ENCODE data around the gene AMIGO1.

The AMIGO1 gene

DNA sequence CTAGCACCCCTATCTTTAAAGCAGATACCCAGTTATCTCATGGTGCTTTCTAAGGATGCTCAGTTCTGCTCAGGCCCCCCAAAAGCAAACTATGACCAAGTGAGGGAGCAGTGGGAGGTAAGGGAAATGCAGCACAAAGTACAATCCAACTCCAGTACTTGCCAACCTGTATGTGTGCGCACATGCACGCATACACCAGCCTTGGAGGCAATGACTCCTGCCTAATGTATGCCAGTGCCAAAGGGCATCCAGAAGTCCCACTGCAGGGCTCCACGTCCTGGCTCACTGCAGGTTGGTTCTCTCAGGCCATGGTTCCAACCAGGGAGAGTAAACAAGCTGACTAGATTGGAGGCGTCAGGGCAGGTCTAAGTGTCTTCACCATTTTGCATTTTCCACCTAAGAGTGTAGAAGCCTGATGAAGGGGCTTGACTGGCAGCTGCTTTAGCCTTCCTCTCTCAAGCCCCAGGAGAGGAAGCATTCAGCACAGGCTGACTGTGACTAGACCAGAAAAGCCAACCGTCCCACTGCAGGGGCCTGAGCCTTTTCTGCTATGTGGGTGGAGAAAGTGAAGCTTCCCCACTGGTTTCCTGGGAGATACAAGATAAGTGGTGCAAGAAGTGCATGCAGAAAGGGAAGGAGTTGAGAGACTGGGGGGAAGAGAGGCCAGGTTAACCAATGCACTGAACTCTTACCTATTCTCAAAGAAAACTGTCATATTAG lies 7.7 kb downstream of the AMIGO1 start:
- no peak for DNase-seq

DNA sequence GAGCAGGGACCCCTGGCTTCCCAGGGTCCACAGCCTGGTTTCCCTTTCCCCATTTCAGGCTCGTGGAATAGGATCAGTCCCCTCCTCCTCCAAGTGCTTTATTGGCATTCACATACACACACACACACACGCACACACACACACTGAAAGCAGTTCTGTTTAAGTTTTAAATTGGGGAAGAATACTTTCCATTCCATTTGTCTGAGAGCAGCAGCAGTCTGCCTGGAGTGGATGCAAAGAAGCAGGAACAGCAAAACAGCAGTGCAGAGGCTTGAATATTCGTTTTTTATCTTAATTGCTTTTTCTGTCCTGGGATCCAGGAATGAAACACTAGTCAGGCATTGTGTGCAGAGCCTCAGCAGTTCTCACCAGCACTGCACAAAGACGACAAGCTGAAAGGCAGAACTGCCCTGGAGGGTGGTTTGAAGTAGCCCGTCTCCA lies 8.6 kb downstream of the AMIGO1 start:
- peak; percentile 78 for DNase-seq

GRCh38 chr1:109499661-109500536 lies 9.6 kb downstream of the AMIGO1 start:
- DNase-seq: peak; percentile 50

- no peak for DNase-seq
These were observed 10.4 kb downstream of the AMIGO1 start for GRCh38 chr1:109499081-109499480.

DNA sequence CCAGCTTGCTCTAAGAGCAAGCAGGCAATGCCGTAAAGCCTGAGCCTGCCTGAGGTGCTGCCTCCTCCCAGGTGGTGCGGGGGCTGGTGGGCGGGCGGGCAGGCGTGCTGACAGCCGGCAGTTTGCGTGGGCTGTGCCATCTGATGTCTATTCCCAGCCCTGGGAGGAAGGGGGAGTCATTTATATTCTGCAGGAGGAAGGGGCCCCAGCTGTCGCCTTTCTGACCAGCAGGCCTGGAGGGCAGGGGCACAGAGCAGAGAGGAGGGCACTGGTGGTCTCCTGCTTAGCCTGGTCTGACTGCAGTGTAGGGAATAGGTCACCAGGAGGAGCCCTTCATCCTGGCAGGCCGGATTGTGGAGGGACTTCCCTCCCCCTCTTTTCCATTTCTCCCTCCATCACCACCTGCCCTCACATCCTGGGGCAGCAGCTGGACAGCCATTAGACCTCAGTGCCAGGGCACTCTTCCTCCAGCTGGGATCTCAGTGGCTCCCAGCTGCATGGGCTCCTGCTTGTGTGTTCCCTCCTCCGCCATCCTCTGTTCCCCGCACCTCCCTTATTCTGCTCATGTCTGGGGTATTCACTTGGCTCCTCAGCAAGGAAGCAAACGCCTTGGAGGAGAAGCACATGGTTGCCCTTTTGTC lies 11.2 kb downstream of the AMIGO1 start:
- DNase-seq: peak; percentile 31

- DNase-seq: no peak
These were observed 11.9 kb downstream of the AMIGO1 start for GRCh38 chr1:109497449-109498160.

DNA sequence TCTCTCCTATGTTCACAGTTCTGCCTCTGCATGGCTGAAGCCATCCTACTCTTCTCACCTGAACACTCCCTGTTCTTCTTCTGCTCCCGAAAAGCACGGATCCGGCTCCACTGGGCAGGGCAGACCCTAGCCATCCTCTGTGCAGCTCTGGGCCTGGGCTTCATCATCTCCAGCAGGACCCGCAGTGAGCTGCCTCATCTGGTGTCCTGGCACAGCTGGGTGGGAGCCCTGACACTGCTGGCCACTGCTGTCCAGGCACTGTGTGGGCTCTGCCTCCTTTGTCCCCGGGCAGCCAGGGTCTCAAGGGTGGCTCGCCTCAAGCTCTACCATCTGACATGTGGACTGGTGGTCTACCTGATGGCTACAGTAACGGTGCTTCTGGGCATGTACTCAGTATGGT lies 13.8 kb downstream of the AMIGO1 start:
- no peak for DNase-seq

DNA sequence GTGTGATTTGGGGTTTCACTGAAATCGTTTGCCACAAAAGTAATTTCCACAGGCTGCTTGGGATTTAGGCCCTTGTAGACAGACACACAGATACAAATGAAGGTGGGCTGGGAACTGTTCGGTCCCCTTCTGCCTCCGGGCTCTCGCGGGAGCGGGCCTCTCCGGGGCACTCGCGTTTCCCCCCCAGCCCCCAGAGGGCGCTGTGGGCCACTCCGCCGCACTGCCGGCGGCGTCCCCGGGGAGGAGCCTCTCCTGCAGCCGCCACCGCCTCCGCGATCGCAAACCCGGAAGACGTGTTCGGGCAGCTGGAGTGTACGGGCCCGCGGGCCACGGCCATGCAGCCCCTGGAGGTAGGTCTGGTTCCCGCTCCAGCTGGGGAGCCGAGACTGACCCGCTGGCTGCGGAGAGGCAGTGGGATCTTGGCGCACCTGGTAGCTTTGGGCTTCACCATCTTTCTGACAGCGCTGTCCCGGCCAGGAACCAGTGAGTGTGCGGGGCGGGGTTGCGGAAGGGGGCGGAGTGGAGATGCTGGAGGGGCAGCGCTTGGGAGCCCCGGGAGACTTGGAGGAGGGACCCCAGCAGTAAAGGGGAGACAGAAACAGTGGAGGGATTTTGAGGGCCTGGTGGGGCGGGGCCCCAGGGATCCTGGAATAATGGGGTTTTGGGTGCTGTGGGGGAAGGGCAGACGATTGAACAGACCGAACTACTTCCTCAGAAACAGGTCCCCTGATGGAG lies 15.6 kb downstream of the AMIGO1 start, which contains the start of gene CYB561D1:
Gene CYB561D1 (plus strand): TSS at position 290 of the 735 bp plus-strand sequence. CDS start 46 bp downstream, at position 336.
- DNase-seq: peak; percentile 82

- DNase-seq: no peak
These were observed 16.3 kb downstream of the AMIGO1 start for GRCh38 chr1:109493227-109493626.

DNA sequence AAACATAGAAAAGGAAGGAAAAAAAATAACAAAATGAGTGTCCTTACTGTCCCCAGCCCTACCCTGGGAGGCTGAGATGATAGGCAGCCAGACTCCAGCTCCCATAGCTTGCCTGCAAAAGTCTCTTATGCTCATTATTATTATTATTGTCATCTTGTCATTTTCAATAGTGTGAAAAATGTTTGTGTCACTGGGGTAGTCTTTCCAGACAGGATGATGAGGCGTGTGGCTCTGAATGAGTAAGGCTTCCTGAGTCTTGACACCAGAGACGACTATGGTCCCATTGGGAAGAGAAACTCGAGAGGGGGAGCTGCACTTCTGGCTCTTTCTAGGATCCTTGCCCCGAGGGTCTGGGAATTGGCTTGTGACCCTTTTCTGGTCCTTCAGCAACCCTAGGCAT lies 16.7 kb downstream of the AMIGO1 start:
- DNase-seq: peak; percentile 20

DNA sequence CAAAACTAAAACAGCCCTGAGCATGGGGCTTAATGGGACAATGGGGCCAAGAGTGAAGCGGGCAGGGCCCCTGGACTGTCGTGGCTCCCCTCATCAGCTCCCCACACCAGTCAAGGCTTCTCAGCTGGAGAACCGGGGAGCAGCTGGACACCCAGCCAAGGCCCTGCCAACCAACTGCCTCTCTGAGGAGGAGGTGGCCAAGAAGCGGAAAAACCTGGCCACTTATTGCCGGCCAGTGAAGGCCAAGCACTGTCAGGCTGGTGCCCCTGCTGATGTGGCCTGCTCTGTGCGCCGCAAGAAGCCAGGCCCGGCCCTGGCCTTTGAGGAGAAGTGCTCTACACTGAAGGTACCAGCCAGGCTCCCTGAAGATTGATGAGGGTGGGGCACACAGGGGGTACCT lies 18.2 kb downstream of the AMIGO1 start:
- no peak for DNase-seq

GRCh38 chr1:109490934-109491302 lies 18.6 kb downstream of the AMIGO1 start:
- DNase-seq: no peak

- peak; percentile 66 for DNase-seq
These were observed 19.2 kb downstream of the AMIGO1 start for GRCh38 chr1:109490029-109490933.

- no peak for DNase-seq
These were observed 20.8 kb downstream of the AMIGO1 start for GRCh38 chr1:109488696-109489095.

DNA sequence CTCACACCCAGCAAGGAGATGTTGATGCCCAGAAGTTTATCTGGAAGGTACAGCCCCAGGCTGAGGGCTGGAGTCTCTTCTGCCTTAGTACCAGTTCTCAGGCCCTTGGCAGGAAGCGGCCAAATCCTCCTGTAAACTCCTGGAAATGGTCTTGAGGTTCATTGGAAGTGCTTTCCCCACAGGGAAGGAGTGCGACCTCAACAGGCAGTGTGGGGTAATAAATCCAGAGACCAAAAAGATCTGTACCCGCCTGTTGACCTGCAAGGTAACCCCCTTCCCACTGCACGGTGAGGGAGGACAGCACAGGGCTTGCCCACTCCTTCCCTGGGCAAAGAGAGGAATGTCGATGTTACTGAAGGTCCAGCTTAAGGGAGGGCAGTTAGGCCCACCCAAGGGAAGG lies 21.3 kb downstream of the AMIGO1 start:
- DNase-seq: no peak

DNA sequence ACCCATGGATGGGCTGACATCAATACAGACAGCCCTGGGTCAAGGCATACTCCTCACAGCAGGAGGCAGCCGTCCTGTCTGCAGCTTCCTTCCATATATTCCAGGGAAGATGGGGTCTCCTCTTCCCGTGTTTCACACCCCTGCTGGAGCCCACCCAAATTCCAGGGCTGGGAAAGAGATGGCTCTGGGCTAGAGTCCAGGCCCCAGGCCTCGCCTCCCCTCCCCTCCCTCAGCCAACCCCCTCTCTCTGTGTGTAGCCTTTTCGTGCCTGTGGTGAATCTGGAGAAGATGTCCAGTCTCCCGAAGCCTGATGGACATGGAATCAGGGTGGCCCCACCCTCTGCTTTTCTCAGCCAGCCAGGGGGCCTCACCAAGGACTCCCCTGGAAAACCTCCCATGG lies 22.3 kb downstream of the AMIGO1 start:
- no peak for DNase-seq

- peak; percentile 59 for DNase-seq
These were observed 24.5 kb downstream of the AMIGO1 start for GRCh38 chr1:109485001-109485400.

DNA sequence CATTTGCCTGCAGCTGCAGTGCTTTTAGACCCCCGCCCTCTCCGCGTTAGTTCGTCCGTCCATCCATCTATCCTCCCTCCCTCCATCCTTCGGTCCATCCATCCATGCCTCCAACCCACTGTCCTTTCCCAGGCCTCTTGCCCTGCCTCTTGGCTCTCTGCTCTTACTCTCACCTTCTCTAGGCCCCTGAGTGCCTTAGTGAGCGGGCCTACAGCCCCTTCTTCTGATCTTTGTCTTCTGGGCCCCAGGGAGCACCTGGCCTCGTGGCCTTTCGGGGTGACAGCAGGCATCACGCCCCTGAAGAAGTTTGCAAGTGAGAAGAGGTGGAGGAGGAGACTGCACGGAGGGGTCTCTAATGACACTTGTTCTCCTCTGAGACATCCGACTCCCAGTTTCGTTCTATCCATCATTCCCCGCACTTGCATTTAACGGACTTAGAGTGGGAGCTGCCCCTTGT lies 25.0 kb downstream of the AMIGO1 start:
- DNase-seq: no peak

DNA sequence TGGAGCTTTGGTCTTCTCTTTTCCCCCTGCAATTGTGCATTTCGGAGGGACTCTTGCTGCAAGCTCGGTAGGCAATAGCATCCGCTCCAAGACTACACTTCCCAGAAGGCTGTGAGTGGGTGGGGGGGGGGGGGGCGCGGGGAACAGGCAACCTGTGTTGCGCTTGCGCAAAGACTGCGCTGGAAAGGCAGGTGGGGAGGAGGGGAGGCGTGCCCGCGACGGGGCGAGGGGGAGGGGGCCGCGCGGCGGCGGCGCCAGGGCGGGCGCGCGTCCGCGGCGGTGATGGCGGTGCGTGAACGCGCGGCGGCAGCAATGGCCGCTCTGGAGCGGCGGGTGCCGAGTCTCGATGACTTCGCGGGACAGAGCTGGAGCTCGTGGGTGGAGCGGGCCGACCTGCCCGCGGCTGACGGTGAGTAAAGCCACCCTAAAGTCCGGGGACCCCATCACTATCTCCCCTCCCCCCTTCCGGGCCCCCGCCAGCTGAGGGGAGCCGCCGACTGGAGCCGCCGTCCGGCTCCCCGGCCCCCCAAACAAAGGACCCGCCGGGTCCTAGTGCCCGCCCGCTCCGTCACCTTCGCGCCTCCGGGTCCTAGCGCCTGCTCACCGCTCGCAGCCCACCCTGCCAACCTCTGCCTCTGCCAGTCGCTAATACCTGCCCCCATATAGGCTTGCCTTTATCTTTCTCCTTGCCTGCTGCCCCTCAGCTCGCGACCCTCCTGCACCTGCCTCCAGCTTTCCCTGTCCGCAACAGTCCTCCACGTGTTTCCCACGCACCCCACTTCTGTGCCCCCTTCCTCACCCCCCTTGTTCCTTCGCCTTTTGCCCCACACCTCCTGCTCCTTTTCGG lies 25.6 kb downstream of the AMIGO1 start, which contains the start of gene ATXN7L2:
Gene ATXN7L2 (plus strand): TSS at position 234 of the 847 bp plus-strand sequence. CDS start 49 bp downstream, at position 283.
- DNase-seq: peak; percentile 90

Data from fibroblast of skin of back (primary cell).